Urinary bladder (tissue), 4 donors: ENCODE data around the gene LCA5. TPM values are rescaled to one million over a fixed set of nuclear protein-coding genes. Genes with fewer than 3 reads are reported as not detected.
"Not testable (repeated sequence)": the region's sequence is repeated elsewhere in the genome, so short reads cannot be mapped to it uniquely, and the experiment has no call there.

Experiments used
- DNase-seq: peaks from one replicate; pipeline ENCODE4 v3.0.0-alpha.2; 2015; ENCODE audit errors: extremely low spot score
- H3K27ac ChIP-seq: one replicate; pipeline ENCODE4 v1.5.1; 2013; ENCODE audit warnings: low read depth, mild to moderate bottlenecking, moderate library complexity
- H3K36me3 ChIP-seq: one replicate; pipeline ENCODE4 v1.6.1; 2013; ENCODE audit warnings: mild to moderate bottlenecking, moderate library complexity; ENCODE audit not compliant: insufficient read depth
- H3K4me1 ChIP-seq: one replicate; pipeline ENCODE4 v1.6.1; 2013; ENCODE audit warnings: mild to moderate bottlenecking, moderate library complexity; ENCODE audit not compliant: insufficient read depth
- H3K4me3 ChIP-seq: one replicate; pipeline ENCODE4 v1.5.1; 2013; ENCODE audit warnings: low read depth, low read length
- WGBS: extraction: QIAGEN DNeasy Blood & Tissue Kit; methylation state at CpG from one replicate; pipeline ENCODE4 v1.1.7; 2013; 5-methylcytosine and 5-hydroxymethylcytosine counted together
- polyA plus RNA-seq: library from polyadenylated mRNA; stranded (reverse); fragments of 200-250 nt; gene quantifications from one replicate; pipeline ENCODE4 v1.2.3, GENCODE V29; 2013
- total RNA-seq: library from RNA; depleted of rRNA; stranded (reverse); fragments of >200 nt; gene quantifications from one replicate; pipeline ENCODE4 v1.2.3, GENCODE V29; 2014
- donor health status: healthy with polysubstance abuse.
- donor health status: healthy.

The LCA5 gene
- total RNA-seq (23.3 TPM), polyA plus RNA-seq (4.7 TPM)

DNA sequence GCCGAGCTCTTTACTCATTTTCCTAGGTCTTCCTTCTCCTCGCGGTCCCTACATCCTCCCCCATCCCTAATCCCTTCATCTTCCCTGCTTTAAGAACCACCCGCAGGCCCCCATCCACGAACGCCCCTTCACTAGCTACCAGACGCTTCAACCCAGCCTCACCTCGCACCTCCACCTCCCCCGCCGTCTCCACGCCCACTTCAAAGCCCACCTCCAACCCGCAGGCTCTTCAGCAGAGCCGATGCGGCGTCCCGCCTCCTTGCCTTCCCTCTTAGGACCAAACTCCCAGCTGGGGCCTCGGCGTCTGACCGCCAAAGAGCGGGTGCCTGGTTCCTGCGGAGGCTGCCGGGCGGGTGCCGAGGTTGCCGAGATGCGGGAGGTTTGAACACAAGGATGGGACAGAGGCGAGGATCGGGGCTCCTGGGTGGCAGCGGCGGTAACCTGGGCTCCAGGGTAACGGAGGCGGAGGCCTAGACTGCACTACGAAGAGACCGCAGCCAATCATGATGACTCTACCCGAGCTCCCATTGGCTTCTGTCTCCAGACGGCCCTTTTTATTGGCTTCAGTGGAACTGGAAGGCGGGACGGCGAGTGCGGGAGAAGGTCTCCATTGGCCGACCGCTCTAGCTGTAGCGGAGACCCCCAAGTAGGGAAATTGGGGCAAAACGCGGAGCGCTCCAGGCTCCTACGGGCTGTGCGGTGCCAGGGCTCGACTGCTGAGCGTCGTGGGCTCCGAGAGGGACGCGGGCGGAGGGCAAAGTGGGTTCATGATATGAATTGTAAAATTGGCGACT, at the start of gene LCA5:
Gene LCA5, minus strand, starts transcription at position 477 of the 794 bp plus-strand sequence. CDS start 18,536 bp downstream, outside the sequence.
- peak; percentile 96 for DNase-seq
- H3K36me3 ChIP-seq, result no peaks in the 10 kb centered on the region
- peak within 1 kb of the TSS; percentile 76 for H3K27ac ChIP-seq
- no peaks in the 10 kb centered on the region for H3K4me1 ChIP-seq
- WGBS, result under 1% methylated on average over 56 of the region's 56 CpGs
- H3K4me3 ChIP-seq, result peak within 1 kb of the TSS; percentile 56

DNA sequence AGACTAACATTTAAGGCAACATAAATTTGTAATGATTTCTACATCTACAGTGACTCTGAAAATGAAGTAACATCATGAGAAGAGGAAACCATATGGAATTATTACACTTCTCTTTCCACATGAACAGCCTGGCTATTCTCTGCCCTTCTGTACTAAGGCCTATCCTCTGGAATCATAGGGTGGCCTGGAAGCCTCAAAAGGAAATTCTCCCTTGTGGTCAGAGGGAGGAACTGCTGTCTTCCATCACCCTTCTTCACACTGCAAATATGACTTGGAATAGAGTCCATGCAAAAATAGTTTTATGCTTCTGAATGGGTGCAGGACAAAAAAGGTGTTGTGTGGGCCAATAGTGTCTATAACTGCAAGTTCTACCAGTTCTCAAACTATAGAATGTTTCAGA, 49.3 kb upstream of the LCA5 start:
- Histone ChIP-seq H3K4me3 (no peak overlapping the region), H3K4me1 (no peaks in the 10 kb centered on the region), H3K36me3 (no peaks in the 10 kb centered on the region), H3K27ac (no peak overlapping the region)
- no peak for DNase-seq

DNA sequence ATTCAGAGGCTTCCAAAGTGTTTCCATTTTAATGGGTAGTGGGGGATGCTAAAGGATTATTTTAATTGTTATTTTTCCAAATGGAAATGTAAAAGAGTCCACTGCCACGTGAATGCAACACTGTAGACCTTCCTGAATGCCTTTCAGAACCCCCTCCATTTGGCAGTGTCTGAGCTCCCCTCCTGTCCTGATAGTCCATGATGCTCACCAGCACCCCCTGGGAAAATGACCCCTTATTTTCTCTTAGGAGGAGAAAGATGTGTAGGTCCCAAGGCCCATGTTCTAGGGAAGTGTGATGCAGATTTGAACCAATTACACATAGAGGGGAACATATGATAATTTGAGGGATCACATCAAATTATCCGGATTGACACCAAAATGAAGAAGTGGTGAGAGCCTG, 47.1 kb upstream of the LCA5 start:
- DNase-seq, result no peak
- H3K4me3 ChIP-seq, result no peak overlapping the region
- no peak overlapping the region for H3K27ac ChIP-seq
- H3K36me3 ChIP-seq, result no peaks in the 10 kb centered on the region
- WGBS, result 81% methylated on average over 2 of the region's 2 CpGs
- H3K4me1 ChIP-seq, result no peaks in the 10 kb centered on the region

DNA sequence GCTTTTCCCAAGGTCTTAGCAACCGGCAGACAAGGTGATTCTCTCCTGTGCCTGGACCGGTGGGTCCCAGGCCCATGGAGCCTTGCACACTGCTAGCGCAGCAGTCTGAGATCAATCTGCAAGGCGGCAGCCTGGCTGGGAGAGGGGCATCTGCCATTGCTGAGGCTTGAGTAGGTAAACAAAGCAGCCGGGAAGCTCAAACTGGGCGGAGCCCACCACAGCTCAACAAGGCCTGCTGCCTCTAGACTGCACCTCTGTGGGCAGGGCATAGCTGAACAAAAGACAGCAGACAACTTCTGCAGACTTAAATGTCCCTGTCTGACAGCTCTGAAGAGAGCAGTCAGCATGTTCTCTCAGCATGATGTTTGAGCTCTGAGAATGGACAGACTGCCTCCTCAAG, 40.7 kb upstream of the LCA5 start:
- WGBS, result 87% methylated on average over 6 of the region's 6 CpGs
- not testable (repeated sequence) for H3K36me3 ChIP-seq, H3K4me3 ChIP-seq, H3K4me1 ChIP-seq, DNase-seq, H3K27ac ChIP-seq

DNA sequence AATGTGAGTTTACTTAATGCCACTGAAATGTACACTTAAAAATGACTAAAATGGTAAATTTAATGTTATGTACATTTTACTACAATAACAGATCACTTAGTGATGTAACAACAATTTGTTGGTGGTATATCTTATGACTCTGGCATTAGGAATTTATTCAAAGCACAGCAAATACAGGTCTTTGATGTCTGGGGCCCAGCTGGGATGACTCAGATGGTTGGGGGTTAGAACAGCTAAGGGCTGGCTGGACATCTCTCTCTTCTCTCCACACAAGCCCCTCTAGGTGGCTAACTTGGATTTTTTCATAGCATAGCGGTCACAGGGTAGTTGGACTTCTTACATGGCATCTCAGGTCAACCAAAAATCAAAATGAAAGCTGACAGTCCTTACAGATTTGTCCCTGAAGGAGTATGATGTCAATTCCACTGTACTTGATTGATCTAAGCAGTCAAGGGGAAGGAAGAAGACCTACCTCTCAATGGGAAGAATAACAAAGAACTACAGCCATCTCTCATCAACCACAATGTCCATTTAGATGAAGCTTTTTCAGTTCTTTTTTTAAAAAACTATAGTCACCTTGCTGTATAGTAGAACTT, 37.5 kb upstream of the LCA5 start:
- H3K27ac ChIP-seq, result no peak overlapping the region
- H3K4me1 ChIP-seq, result no peaks in the 10 kb centered on the region
- no peak for DNase-seq
- WGBS, result 100% methylated on average over 1 of the region's 1 CpG
- H3K36me3 ChIP-seq, result no peaks in the 10 kb centered on the region
- H3K4me3 ChIP-seq, result no peak overlapping the region

DNA sequence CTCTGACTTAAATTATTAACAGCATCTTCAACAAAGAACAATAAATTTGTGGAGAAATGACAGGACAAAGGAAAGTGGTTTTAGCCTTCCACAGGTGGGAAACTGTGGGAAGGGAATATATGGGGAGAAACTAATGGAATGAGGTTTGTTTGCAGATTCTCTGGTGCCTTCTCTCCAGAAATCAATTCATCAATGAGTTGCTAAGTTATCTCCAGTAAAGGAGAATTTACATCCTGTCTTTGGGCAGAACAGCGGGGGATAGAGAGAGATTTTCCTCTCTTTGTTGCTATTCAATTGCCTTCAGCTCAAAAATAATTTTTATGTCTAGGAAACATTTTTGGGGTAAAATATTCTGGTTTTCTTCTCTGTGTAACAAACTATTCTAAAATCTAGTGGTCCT, 36.9 kb upstream of the LCA5 start:
- no peaks in the 10 kb centered on the region for H3K36me3 ChIP-seq
- no peak overlapping the region for H3K4me3 ChIP-seq
- H3K4me1 ChIP-seq, result no peaks in the 10 kb centered on the region
- 94% methylated on average over 1 of the region's 1 CpG for WGBS
- H3K27ac ChIP-seq, result no peak overlapping the region
- no peak for DNase-seq

DNA sequence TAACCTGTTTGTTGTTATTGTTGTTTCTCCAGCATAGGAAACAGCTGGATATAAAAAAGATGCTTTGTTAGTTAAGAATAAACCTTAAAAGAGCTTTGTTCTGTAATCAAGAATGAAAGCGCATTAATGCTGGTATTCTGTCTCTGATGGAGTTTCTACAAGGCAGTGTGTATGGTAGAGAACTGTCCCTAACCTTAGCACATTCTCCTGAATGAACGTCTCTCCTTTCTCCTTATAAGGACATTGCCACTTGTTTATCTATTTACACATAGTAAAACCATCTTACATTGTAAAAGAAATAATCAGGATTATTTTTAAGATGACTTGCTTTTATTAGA, 33.8 kb upstream of the LCA5 start:
- Histone ChIP-seq H3K4me3 (peak overlapping the region; percentile 18), H3K27ac (no peak overlapping the region), H3K4me1 (no peaks in the 10 kb centered on the region), H3K36me3 (no peaks in the 10 kb centered on the region)
- WGBS, result 42% methylated on average over 2 of the region's 2 CpGs
- DNase-seq, result no peak

DNA sequence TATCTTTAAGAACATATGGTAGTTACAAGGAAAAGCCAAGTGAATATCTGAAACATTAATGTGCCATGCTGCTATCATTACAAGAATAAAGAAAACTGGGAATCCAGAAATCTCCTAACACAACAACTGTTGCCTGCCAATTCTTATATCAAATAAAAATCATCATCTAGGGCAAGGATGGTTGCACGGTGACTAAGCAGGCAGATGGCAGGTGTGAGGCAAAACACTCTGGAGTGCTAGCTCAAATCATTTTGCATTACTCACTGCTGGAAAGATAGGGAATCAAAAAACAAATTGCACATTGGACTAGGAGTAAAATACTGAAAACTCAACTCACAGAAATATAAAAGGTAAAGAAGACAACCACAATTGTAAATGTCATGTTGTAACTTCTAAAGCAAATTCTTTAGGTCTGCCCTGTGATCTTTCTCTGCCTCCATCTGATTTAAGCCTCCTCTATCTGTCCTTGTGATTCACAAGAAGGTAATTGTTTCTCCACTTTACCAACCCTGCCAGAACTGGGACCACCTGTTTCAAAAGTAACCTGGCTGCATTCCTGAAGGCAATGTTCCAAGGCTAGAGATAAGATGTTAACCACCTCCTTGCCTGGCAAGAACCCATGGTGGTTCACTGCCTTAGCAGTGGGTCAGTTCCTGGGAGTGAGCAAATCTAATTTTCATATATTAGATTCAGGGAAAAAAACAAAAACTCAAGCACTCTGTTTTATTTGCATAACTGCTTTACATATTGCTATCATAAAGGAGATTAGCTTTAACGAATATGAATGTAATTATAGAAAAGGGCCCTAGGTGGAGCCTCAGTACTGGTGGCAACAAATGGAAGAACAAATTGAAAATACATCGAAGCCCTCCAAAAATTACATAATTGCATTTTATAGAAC, 33.1 kb upstream of the LCA5 start:
- H3K4me1 ChIP-seq, result no peaks in the 10 kb centered on the region
- no peaks in the 10 kb centered on the region for H3K36me3 ChIP-seq
- 17% methylated on average over 3 of the region's 3 CpGs for WGBS
- H3K27ac ChIP-seq, result no peak overlapping the region
- DNase-seq, result peak; percentile 81
- peak overlapping the region; percentile 18 for H3K4me3 ChIP-seq

DNA sequence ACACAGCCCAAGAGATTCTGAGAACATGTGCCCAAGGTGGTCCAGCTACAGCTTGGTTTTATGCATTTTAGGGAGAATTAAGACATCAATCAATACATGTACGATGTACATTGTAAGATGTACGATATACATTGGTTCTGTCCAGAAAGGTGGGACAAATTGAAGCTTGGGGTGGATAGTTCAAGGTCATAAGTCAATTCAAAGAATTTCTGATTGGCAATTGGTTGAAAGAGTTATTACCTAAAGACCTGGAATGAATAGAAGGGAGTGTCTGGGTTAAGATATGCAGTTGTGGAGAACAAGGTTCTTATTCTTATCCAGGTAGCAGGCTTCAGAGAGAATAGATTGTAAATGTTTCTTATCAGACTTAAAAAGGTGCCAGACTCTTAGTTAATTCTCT, 31.8 kb upstream of the LCA5 start:
- Histone ChIP-seq H3K27ac (no peak overlapping the region), H3K4me1 (no peaks in the 10 kb centered on the region), H3K4me3 (no peak overlapping the region), H3K36me3 (no peaks in the 10 kb centered on the region)
- DNase-seq, result no peak
- WGBS, result 92% methylated on average over 2 of the region's 2 CpGs

DNA sequence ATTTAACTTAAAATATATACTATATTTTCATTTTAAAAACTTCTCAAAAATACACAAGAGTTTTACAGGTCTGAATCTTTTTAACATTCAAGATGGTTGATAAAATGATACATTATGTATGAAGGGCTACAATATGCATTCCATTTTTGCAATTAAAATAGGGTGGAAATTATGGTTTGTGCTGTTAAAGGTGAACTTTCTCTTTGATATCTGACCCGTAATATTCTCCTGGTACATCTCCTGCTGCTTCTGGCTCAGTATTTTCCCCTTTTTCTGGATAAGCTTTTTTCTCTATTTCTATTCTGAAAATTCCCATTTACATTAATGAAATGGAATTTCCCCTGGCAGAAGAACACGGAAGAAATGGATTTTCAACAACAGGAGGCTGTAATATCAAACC, 27.4 kb upstream of the LCA5 start:
- Histone ChIP-seq H3K36me3 (no peaks in the 10 kb centered on the region), H3K27ac (no peak overlapping the region), H3K4me3 (no peak overlapping the region), H3K4me1 (no peaks in the 10 kb centered on the region)
- DNase-seq, result no peak
- 75% methylated on average over 2 of the region's 2 CpGs for WGBS

DNA sequence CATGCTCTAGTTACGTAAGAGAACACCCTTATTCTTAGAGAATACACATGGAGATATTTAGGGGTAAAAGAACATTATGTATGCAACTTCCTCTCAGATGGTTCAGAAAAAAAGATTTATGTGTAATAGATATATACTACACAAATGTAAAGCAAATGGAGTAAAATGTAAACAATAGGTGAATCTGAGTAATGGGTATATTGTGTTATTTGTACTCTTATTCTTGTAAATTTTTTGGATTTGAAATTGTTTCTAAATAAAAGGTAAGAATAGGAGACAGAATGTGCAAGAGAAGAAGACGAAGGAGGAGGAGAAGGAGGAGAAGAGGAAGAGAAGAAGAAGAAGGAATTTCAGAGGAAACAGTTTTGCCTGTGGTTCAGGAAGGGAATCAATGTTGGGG, 22.5 kb upstream of the LCA5 start:
- DNase-seq, result no peak
- H3K27ac ChIP-seq, result no peak overlapping the region
- H3K36me3 ChIP-seq, result no peaks in the 10 kb centered on the region
- no peaks in the 10 kb centered on the region for H3K4me1 ChIP-seq
- WGBS, result 95% methylated on average over 2 of the region's 2 CpGs
- no peak overlapping the region for H3K4me3 ChIP-seq

DNA sequence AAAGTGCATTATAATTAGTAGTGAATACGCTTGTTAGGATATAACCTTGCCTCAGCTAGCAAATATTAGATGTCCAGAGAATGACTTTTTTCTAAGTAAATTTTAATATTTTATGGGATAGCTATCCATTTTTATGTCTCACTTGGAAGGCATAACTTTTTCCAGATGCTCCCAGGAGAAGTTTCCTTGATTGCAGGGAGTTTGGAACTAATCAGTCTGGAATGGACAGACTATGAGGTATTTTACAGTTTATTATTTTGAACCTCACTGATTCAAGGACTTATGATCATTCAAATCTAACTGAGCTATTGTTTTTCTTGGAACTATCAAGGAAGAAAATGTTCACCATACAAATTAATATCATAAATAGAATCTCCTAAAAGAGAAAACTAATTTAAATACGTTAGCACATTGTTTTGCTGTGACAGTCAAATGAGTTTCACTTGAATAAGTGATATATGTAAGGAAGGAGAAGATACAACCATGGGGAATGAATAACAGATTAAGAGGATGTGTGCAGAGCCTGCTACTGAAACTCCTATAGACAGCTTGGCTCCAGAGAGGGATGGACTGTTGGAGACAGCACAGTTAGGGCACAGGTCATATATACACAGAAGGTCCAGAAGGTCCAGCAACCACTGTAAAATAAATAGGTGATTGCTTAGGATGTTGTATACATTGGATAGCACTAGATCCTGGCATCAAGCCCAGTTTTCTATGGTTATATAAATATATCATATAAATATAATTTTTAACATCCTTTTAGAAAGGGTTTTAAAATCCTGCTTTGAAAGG, 20.6 kb upstream of the LCA5 start:
- 76% methylated on average over 2 of the region's 2 CpGs for WGBS
- Histone ChIP-seq H3K4me3 (no peak overlapping the region), H3K4me1 (no peaks in the 10 kb centered on the region), H3K36me3 (no peaks in the 10 kb centered on the region), H3K27ac (no peak overlapping the region)
- no peak for DNase-seq

DNA sequence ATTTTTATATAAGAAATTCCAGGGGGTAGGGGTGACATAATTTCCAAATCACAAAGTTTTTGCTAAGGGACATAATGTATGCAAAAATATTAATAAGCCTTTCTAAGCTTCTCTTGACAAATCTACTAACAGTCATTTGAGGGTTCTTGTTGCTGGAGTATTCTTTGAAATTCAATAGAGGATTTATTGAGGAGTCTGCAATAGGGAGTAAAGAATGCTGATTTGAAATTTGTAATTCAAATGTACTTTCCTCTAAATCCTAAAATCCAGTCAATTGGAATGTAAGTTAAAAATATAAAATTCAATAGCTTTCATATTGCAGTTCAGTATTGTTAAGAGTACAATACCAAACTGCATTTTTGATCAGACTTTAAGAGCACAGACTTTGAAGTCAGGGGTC, 17.1 kb upstream of the LCA5 start:
- Histone ChIP-seq H3K4me1 (no peaks in the 10 kb centered on the region), H3K36me3 (no peaks in the 10 kb centered on the region), H3K4me3 (no peak overlapping the region), H3K27ac (no peak overlapping the region)
- no peak for DNase-seq
